Panc1 (cell line): ENCODE results near the gene HAUS1.

Experiments used
- CTCF ChIP-seq: fragments of 450-650 bp; IDR thresholded peaks from 2 replicates; pipeline ENCODE4 v1.5.1; 2017; ENCODE audit warnings: mild to moderate bottlenecking
- POLR2AphosphoS5 ChIP-seq: IDR thresholded peaks from 2 replicates; pipeline ENCODE4 v1.6.1; 2012; ENCODE audit warnings: mild to moderate bottlenecking, low read depth, low read length, moderate library complexity
- REST ChIP-seq, 2 experiments: IDR thresholded peaks; 2 replicates each; pipeline ENCODE4 v1.6.1; 2011 to 2012; ENCODE audit warnings: low read depth in 2 of 2, control low read depth in 1 of 2, low read length in 1 of 2, mild to moderate bottlenecking in 1 of 2, moderate library complexity in 1 of 2; ENCODE audit not compliant: insufficient read depth in 1 of 2
- SIN3A ChIP-seq: IDR thresholded peaks from 2 replicates; pipeline ENCODE4 v1.6.1; 2012; ENCODE audit warnings: low read depth, mild to moderate bottlenecking, low read length, moderate library complexity, borderline replicate concordance; ENCODE audit not compliant: insufficient read depth
- TCF7L2 ChIP-seq: IDR thresholded peaks from 2 replicates; pipeline ENCODE4 v1.6.1; 2011; ENCODE audit warnings: mild to moderate bottlenecking, low read depth, low read length, inconsistent platforms

GRCh38 chr18:46097431-46097800 is 6.8 kb upstream of the HAUS1 start:
- TF ChIP-seq CTCF (no peak), SIN3A (no peak), POLR2AphosphoS5 (no peak), REST (IDR thresholded peaks at IDR 0.05; ENCODE audit: insufficient read depth in 1 of 2, low read depth in 2 of 2, low read length in 1 of 2) (no peak), TCF7L2 (no peak)
